Hematopoietic multipotent progenitor cell treated with erythropoietin and hydrocortisone succinate and interleukin-3 and kit ligand, for 6 days (in vitro differentiated cells): ENCODE data around the gene SAP25.

Experiments
- DNase-seq: peaks from one replicate; pipeline ENCODE4 v3.0.0-alpha.2; 2015

Gene SAP25

GRCh38 chr7:100591596-100591995, 17.9 kb upstream of the SAP25 start:
- DNase-seq: no peak

- DNase-seq: no peak
Observed at GRCh38 chr7:100590077-100590737, 16.5 kb upstream of the SAP25 start.

GRCh38 chr7:100589341-100589947, 15.7 kb upstream of the SAP25 start:
- no peak for DNase-seq

- DNase-seq: peak; percentile 74
Observed at GRCh38 chr7:100588438-100588837, 14.7 kb upstream of the SAP25 start.

GRCh38 chr7:100586266-100587025, 12.7 kb upstream of the SAP25 start, which contains the start of gene FBXO24:
FBXO24 (plus strand) TSS chr7:100586328; CDS start chr7:100586626, 298 bp downstream.
- DNase-seq: peak; percentile 100

- DNase-seq: peak; percentile 60
Observed at GRCh38 chr7:100585511-100586265, 12.0 kb upstream of the SAP25 start, which contains the start of gene LRCH4. LRCH4 (minus strand) TSS chr7:100586129; CDS start chr7:100586100, 29 bp downstream.

GRCh38 chr7:100584683-100585510, 11.2 kb upstream of the SAP25 start:
- DNase-seq: no peak

GRCh38 chr7:100584054-100584682, 10.5 kb upstream of the SAP25 start:
- DNase-seq: peak; percentile 39

GRCh38 chr7:100583132-100584053, 9.7 kb upstream of the SAP25 start:
- DNase-seq: peak; percentile 89

GRCh38 chr7:100582650-100583049, 8.9 kb upstream of the SAP25 start:
- no peak for DNase-seq

GRCh38 chr7:100582041-100582579, 8.4 kb upstream of the SAP25 start:
- DNase-seq: no peak

- no peak for DNase-seq
Observed at GRCh38 chr7:100580466-100581283, 7.0 kb upstream of the SAP25 start.

- DNase-seq: no peak
Observed at GRCh38 chr7:100578246-100579183, 4.8 kb upstream of the SAP25 start.

GRCh38 chr7:100577507-100577906, 3.8 kb upstream of the SAP25 start:
- DNase-seq: no peak

GRCh38 chr7:100577103-100577502, 3.4 kb upstream of the SAP25 start:
- DNase-seq: no peak

GRCh38 chr7:100576384-100576993, 2.8 kb upstream of the SAP25 start:
- DNase-seq: no peak

GRCh38 chr7:100575746-100576383, 2.2 kb upstream of the SAP25 start:
- DNase-seq: no peak
